NCI-H1930 (cell line): ENCODE measurements around the gene MOK.

Experiments used
- DNase-seq, 2 experiments: peaks; one replicate each; lab custom pipeline; 2025; lab: John Stamatoyannopoulos, UW

Gene MOK

GRCh38 chr14:102205560-102205959 is 99.4 kb downstream of the MOK start:
- no peak for DNase-seq

- no peak for DNase-seq
Measured at GRCh38 chr14:102203382-102203781, 101.6 kb downstream of the MOK start.

DNA sequence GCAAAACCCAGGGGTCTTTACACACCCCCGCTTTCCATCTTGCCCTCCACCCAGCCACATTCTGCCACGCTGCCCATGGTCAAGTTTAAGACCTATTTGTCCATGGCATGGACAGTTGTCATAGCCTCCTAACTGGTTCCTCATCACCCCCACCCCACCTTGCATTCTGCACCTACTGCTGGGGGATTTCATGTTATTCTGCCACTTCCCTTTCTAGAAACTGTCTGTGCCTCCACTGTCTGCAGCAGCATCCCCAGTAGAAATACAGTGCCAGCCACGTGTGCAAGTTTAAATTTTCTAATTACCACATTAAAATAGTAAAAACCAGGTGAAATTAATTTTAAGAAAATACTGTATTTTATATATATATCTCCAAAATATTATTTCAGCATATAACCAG is 102.0 kb downstream of the MOK start:
- DNase-seq: no peak

- no peak for DNase-seq
Measured at GRCh38 chr14:102201776-102202175, 103.2 kb downstream of the MOK start.

DNA sequence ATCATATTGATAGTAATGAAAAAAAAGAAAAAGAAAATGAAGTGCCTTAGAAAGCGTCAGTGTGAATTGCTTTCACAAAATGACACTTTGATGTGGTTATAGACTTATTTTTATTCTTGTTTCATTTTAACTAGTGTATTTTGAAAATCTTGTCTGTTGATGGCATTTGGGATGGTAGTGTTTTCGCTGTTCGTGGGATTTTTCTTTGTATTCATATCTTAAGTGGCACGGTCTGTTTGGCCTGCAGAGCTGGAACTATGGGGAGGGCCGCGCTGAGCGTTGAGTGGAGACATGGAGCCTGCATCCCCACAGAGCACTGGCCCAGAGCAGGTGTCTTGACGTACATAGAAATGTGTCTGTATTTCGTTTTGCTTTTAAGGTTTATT is 103.6 kb downstream of the MOK start:
- no peak for DNase-seq

- no peak for DNase-seq
Measured at GRCh38 chr14:102200690-102201352, 104.1 kb downstream of the MOK start.

- no peak for DNase-seq
Measured at GRCh38 chr14:102197317-102197853, 107.6 kb downstream of the MOK start.

GRCh38 chr14:102196902-102197230 is 108.1 kb downstream of the MOK start:
- DNase-seq: no peak

GRCh38 chr14:102196039-102196901 is 108.7 kb downstream of the MOK start:
- no peak for DNase-seq

- DNase-seq: no peak
Measured at GRCh38 chr14:102195446-102195845, 109.5 kb downstream of the MOK start.

GRCh38 chr14:102194856-102195255 is 110.1 kb downstream of the MOK start:
- DNase-seq: no peak

DNA sequence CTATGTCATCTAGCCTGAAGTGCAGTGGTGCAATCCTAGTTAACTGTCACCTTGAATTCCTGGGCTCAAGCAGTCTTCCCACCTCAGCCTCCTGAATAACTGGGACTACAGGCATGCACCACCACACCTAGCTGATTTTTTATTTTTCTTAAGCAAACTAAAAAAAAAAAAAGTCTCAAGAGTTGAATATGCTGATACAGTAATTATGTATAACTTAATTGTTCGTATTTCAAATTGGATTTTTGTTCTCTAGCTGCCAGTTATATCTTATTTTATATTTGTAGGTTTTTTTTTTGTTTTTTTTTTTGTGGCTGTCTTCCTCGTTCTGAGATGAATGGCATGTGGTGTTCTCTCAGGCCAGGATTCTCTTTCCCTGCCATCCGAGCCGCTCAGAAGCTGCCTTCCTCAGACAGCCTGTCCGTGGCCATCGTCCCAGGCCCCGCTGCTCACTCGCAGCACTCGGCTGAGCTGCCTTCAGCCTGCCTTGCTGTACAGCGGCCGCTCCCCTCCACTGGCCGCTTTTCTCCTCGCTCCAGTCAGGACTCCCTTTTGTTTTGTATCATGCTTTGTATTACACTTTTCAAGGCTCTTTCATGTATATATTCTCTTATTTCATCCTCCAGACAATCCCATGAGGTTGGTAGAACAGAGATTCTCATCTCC is 112.0 kb downstream of the MOK start:
- no peak for DNase-seq

DNA sequence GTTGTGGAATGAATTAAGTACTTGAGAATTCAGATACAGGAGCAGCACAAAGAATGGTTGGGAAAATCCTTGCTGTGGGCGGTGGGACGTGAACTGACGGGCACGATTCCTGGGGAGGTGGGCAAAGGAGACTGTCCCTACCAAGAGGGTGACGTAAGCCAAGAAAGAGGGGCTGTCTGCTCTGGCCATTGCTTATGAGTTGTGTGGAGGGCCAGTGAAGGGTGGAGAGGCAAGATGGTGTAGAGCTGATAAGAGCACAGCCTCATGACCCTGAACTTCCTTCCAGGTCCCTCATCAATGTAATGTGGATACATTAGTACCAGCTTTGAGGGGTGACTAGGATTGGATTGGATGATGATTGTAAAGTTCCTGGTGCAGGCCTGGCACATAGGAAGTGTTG is 115.1 kb downstream of the MOK start:
- no peak for DNase-seq

- no peak for DNase-seq
Measured at GRCh38 chr14:102188187-102188586, 116.8 kb downstream of the MOK start.

DNA sequence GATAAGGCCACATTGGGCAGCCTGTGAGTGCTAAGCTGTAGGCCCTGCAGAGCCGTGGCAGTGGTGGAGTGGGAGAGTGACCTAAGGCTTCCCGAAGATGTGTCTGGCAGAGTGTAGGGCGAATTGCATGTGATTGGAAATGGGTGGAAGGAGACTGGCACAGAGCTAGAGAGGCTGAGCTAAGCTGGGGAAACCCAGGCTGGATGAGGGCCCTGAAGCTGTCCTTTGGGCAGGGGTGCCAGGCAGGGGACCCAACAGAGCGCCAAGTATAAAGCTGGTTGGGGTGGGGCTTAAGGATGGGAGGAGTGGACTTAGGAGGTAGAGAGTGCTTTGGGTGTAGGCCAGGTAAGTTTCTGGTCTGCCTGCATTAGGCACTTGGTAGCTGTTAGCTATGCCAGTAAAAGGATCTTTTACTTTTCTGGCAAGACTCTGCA is 117.4 kb downstream of the MOK start:
- DNase-seq: no peak

- no peak for DNase-seq
Measured at GRCh38 chr14:102187044-102187443, 117.9 kb downstream of the MOK start.

DNA sequence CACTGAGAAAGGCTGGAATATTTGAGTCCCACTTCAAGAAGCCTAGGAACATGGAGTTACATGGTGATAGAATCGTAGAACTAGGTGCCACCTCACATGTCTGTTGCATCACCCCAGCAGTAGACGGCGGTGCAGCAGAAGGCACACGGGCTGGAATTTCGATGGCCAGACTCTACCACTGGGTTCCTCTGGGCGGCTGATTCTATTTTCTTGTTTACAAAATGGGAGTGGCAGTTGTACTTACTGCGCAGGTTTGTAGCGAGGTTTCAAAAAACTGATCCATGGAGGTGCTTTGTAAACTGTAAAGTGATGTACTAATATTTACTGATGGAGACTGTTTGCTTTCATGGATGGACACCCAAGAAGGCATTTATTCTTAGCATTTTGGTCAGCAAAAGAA is 119.6 kb downstream of the MOK start:
- peak in 1 of 2 experiments; percentile 20 for DNase-seq

DNA sequence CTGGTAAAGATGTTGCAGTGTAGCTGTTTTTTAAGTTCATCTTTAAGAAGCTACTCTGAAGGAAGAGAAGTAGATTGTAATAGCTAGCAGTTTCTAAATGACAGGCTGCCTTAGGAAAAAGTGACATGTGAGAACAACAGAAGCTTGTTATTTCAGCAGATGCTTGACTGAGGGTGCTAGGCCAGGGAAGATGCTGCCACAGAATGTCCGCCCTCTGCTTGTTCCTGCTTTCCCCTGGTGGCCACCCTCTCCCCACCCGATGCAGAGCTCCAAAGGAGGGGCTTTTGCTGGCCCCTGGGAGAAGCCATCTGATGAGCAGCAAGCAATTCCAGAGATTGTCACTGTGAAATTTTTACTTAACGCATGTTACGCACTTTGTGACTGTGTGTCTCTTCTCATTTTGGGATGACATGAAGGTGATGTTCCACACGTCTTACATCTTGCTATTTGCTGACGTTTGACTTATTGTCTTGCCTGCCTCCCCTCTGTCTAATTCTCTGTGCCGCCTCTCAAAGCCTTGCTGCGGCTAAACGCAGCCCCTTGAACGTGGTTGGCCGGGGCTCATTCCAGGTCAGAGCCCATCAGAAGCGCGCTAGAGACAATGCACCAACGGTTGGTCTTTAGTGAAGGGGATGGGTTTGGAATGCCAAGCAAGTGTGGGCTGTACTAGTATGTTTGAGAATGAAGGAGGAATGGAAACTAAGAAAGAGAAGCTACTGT is 120.5 kb downstream of the MOK start:
- no peak for DNase-seq

DNA sequence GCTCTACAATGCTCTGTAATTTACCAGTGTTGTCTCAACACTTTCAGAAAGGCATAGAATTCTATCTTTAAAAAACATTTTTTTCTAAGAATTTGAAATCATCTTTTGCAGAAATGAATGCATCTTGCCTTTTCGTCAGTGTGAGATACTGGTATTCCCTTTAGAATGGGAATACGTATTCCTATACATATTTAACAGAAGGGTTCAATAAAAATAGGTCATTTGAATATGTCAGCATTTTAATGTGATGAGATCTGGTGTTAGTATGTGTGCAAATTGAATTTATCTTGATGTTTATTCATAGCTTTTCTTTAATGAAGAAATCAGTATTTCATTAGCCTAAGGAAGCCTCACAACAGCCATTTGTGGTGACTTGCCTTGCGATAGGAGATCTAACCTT is 121.1 kb downstream of the MOK start:
- DNase-seq: no peak

GRCh38 chr14:102182936-102183619 is 121.9 kb downstream of the MOK start:
- no peak for DNase-seq

DNA sequence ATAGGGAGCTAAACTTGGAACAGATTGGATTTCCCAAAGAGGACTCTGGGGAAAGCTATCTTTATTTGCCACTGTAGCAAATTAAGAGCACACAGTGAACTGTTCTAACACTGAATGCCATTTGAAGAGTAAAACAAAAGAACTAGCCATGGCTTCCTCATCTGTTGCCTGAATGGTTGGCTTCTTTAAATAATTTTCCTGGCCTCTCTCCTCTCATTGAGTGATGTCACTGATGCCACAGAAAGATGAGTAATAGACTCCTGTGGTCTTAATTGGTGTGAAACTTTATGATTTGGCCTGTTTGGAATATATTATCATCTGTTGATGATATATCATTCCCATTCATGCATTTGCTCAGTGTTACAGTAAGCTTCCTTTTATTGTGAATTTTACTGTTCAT is 122.8 kb downstream of the MOK start:
- no peak for DNase-seq

DNA sequence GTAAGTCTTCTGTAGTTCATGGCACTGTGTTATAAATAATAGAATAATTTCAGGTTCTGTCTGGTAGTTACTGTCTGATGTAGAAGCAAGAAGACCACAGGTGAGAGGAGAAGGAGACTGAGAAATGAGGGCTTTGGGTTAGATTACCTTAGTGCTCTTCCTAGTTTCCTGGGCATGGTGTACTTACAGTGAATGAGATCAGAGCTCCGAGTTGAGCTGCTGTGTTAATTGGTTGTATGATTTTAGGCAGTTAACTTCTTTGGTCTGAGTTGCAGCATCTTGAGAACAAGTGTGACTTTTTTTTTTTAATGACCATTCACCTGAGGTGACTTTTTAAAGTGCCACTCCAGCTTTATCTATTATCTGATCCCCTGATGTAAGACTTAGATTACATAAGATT is 123.8 kb downstream of the MOK start:
- DNase-seq: no peak
